ENCODE data around the gene MAP10.
A peak's percentile ranks its signal among the peaks of the same experiment; 100 is the strongest.

Gene MAP10

GRCh38 chr1:232805269-232806185, at the start of gene MAP10:
MAP10 (plus strand) TSS chr1:232805416; CDS start chr1:232805450, 34 bp downstream.
- POLR2A ChIA-PET: no interaction called here
- DNase-seq (ENCODE audit: extremely low spot score): no peak
- CTCF ChIA-PET: no interaction called here
- TF ChIP-seq ELF4 (IDR thresholded peaks at IDR 0.05) (no peak), PKNOX1 (IDR thresholded peaks at IDR 0.05) (no peak), CTBP1 (IDR thresholded peaks at IDR 0.05; ENCODE audit: borderline replicate concordance) (no peak), ARNT (IDR thresholded peaks at IDR 0.05) (no peak), LEF1 (IDR thresholded peaks at IDR 0.05; ENCODE audit: borderline replicate concordance) (no peak), BHLHE40 (IDR thresholded peaks at IDR 0.05; ENCODE audit: borderline replicate concordance) (no peak), HDGF (IDR thresholded peaks at IDR 0.05; ENCODE audit: borderline replicate concordance) (no peak), L3MBTL2 (conservative IDR thresholded peaks at IDR 0.05) (no peak), FOXA1 (IDR thresholded peaks at IDR 0.05) (no peak)

GRCh38 chr1:232764458-232765251, 40.6 kb upstream of the MAP10 start:
- TF ChIP-seq SUZ12 (IDR thresholded peaks at IDR 0.05) (no peak), L3MBTL2 (conservative IDR thresholded peaks at IDR 0.05) (peak; percentile 50)
- ChIA-PET CTCF (no interaction called here), POLR2A (no interaction called here)
- DNase-seq (ENCODE audit: extremely low spot score): no peak

- DNase-seq (ENCODE audit: extremely low spot score): no peak
- POLR2A ChIA-PET: no interaction called here
- TF ChIP-seq LEF1 (IDR thresholded peaks at IDR 0.05; ENCODE audit: borderline replicate concordance) (no peak), BHLHE40 (IDR thresholded peaks at IDR 0.05; ENCODE audit: borderline replicate concordance) (no peak), FOXA1 (IDR thresholded peaks at IDR 0.05) (no peak), CTBP1 (IDR thresholded peaks at IDR 0.05; ENCODE audit: borderline replicate concordance) (no peak), ELF4 (IDR thresholded peaks at IDR 0.05) (no peak), FOXK2 (IDR thresholded peaks at IDR 0.05) (no peak), NFRKB (IDR thresholded peaks at IDR 0.05) (no peak), FOXM1 (IDR thresholded peaks at IDR 0.05; ENCODE audit: borderline replicate concordance) (no peak), L3MBTL2 (conservative IDR thresholded peaks at IDR 0.05) (no peak), PKNOX1 (IDR thresholded peaks at IDR 0.05) (no peak), SUZ12 (IDR thresholded peaks at IDR 0.05) (no peak), ARNT (IDR thresholded peaks at IDR 0.05) (no peak), HDGF (IDR thresholded peaks at IDR 0.05; ENCODE audit: borderline replicate concordance) (no peak), SP1 (IDR thresholded peaks at IDR 0.05) (no peak), TARDBP (IDR thresholded peaks at IDR 0.05) (no peak), ZNF384 (IDR thresholded peaks at IDR 0.05) (no peak)
- CTCF ChIA-PET: no interaction called here
Observed at GRCh38 chr1:232765542-232765941, 39.7 kb upstream of the MAP10 start.

- TF ChIP-seq FOXA1 (IDR thresholded peaks at IDR 0.05) (no peak), ARNT (IDR thresholded peaks at IDR 0.05) (no peak), L3MBTL2 (conservative IDR thresholded peaks at IDR 0.05) (no peak), SP1 (IDR thresholded peaks at IDR 0.05) (no peak), SUZ12 (IDR thresholded peaks at IDR 0.05) (no peak), LEF1 (IDR thresholded peaks at IDR 0.05; ENCODE audit: borderline replicate concordance) (no peak), ELF4 (IDR thresholded peaks at IDR 0.05) (no peak), NFRKB (IDR thresholded peaks at IDR 0.05) (no peak), BHLHE40 (IDR thresholded peaks at IDR 0.05; ENCODE audit: borderline replicate concordance) (no peak), HDGF (IDR thresholded peaks at IDR 0.05; ENCODE audit: borderline replicate concordance) (no peak), FOXM1 (IDR thresholded peaks at IDR 0.05; ENCODE audit: borderline replicate concordance) (no peak)
Observed at GRCh38 chr1:232766241-232766890, 38.9 kb upstream of the MAP10 start.

GRCh38 chr1:232766904-232767303, 38.3 kb upstream of the MAP10 start:
- DNase-seq (ENCODE audit: extremely low spot score): no peak
- ChIA-PET CTCF (no interaction called here), POLR2A (no interaction called here)
- TF ChIP-seq SUZ12 (IDR thresholded peaks at IDR 0.05): no peak
- TF ChIP-seq TARDBP (IDR thresholded peaks at IDR 0.05): no peak
- no peak for TF ChIP-seq SP1 (IDR thresholded peaks at IDR 0.05)
- no peak for TF ChIP-seq ZNF384 (IDR thresholded peaks at IDR 0.05)

More at GRCh38 chr1:232766241-232766890, 38.9 kb upstream of the MAP10 start:
- DNase-seq (ENCODE audit: extremely low spot score): no peak
- CTCF ChIA-PET: no interaction called here
- POLR2A ChIA-PET: no interaction called here

GRCh38 chr1:232767305-232768074, 37.7 kb upstream of the MAP10 start:
- CTCF ChIA-PET: no interaction called here
- TF ChIP-seq ZNF384 (IDR thresholded peaks at IDR 0.05): no peak
- TF ChIP-seq PKNOX1 (IDR thresholded peaks at IDR 0.05): peak; percentile 18; the same call in 1 of the 2 replicates
- no peak for TF ChIP-seq FOXA1 (IDR thresholded peaks at IDR 0.05)
- no peak for TF ChIP-seq L3MBTL2 (conservative IDR thresholded peaks at IDR 0.05)
- DNase-seq (ENCODE audit: extremely low spot score): peak; percentile 37
- POLR2A ChIA-PET: no interaction called here
